BE2C (cell line): Measurements from ENCODE around the gene GSG1L.
"Not testable (repeated sequence)": the region's sequence is repeated elsewhere in the genome, so short reads cannot be mapped to it uniquely, and the experiment has no call there.

ENCODE experiments used
- DNase-seq: peaks from one replicate; pipeline ENCODE4 v3.0.0-alpha.2; 2020
- H3K27me3 ChIP-seq: fragments of 250-450 bp; sonication (Bioruptor Pico); 2 replicates; pipeline ENCODE4 v1.5.1; 2020; ENCODE audit warnings: mild to moderate bottlenecking
- H3K36me3 ChIP-seq: fragments of 250-450 bp; sonication (Bioruptor Pico); 2 replicates; pipeline ENCODE4 v1.5.1; 2020; ENCODE audit warnings: mild to moderate bottlenecking
- H3K4me1 ChIP-seq: fragments of 250-450 bp; sonication (Bioruptor Pico); 2 replicates; pipeline ENCODE4 v1.5.1; 2020
- H3K4me3 ChIP-seq: 2 replicates; pipeline ENCODE4 v1.5.1; 2011; ENCODE audit warnings: low read depth, low read length
- H3K9me3 ChIP-seq: fragments of 250-450 bp; sonication (Bioruptor Pico); 2 replicates; pipeline ENCODE4 v1.5.1; 2020
- CTCF ChIP-seq: IDR thresholded peaks from 2 replicates; pipeline ENCODE4 v1.5.1; 2012; ENCODE audit warnings: mild to moderate bottlenecking, low read depth, low read length

Gene GSG1L

GRCh38 chr16:27743963-27744362 is 319.6 kb downstream of the GSG1L start:
- Histone ChIP-seq H3K9me3 (no peaks in the 10 kb centered on the region), H3K4me1 (peaks cover 3% of the 10 kb centered on the region), H3K36me3 (no peaks in the 10 kb centered on the region), H3K4me3 (no peak overlapping the region), H3K27me3 (no peaks in the 10 kb centered on the region)
- DNase-seq, result no peak
- TF ChIP-seq CTCF, result no peak

GRCh38 chr16:27743001-27743400 is 320.5 kb downstream of the GSG1L start:
- H3K27me3 ChIP-seq, H3K9me3 ChIP-seq, H3K4me1 ChIP-seq, H3K4me3 ChIP-seq, DNase-seq, H3K36me3 ChIP-seq: not testable (repeated sequence)

GRCh38 chr16:27742333-27742732 is 321.2 kb downstream of the GSG1L start:
- Histone ChIP-seq H3K4me3 (no peak overlapping the region), H3K9me3 (no peaks in the 10 kb centered on the region), H3K36me3 (no peaks in the 10 kb centered on the region), H3K4me1 (no peaks in the 10 kb centered on the region), H3K27me3 (no peaks in the 10 kb centered on the region)
- no peak for DNase-seq
- no peak for TF ChIP-seq CTCF

GRCh38 chr16:27740496-27741201 is 322.9 kb downstream of the GSG1L start:
- Histone ChIP-seq H3K4me1 (no peaks in the 10 kb centered on the region), H3K4me3 (no peak overlapping the region), H3K27me3 (no peaks in the 10 kb centered on the region), H3K36me3 (no peaks in the 10 kb centered on the region), H3K9me3 (no peaks in the 10 kb centered on the region)
- TF ChIP-seq CTCF, result no peak
- DNase-seq, result no peak

- H3K36me3 ChIP-seq, result no peaks in the 10 kb centered on the region
- DNase-seq, result no peak
Observed at GRCh38 chr16:27739606-27740357, 323.7 kb downstream of the GSG1L start.

GRCh38 chr16:27738596-27738995 is 324.9 kb downstream of the GSG1L start:
- Histone ChIP-seq H3K36me3 (no peaks in the 10 kb centered on the region), H3K9me3 (no peaks in the 10 kb centered on the region), H3K4me3 (no peak overlapping the region), H3K27me3 (no peaks in the 10 kb centered on the region), H3K4me1 (no peaks in the 10 kb centered on the region)
- no peak for TF ChIP-seq CTCF
- DNase-seq, result no peak

More at GRCh38 chr16:27739606-27740357, 323.7 kb downstream of the GSG1L start:
- no peaks in the 10 kb centered on the region for H3K9me3 ChIP-seq
- H3K4me3 ChIP-seq, result no peak overlapping the region
- H3K27me3 ChIP-seq, result no peaks in the 10 kb centered on the region
- no peaks in the 10 kb centered on the region for H3K4me1 ChIP-seq
- TF ChIP-seq CTCF, result no peak
